WERI-Rb-1 (cell line): ENCODE measurements around the gene SDR42E1.

ENCODE experiments used
- DNase-seq: peaks from one replicate; pipeline ENCODE4 v3.0.0-alpha.2; 2020
- H3K27ac ChIP-seq: fragments of 250-450 bp; sonication (Bioruptor Pico); 2 replicates; pipeline ENCODE4 v1.5.1; 2020; ENCODE audit warnings: mild to moderate bottlenecking, moderate library complexity
- H3K27me3 ChIP-seq: fragments of 250-450 bp; sonication (Bioruptor Pico); 2 replicates; pipeline ENCODE4 v1.5.1; 2021; ENCODE audit warnings: mild to moderate bottlenecking, low read depth, moderate library complexity; ENCODE audit not compliant: insufficient read depth, severe bottlenecking
- H3K36me3 ChIP-seq: fragments of 250-450 bp; sonication (Bioruptor Pico); 2 replicates; pipeline ENCODE4 v1.5.1; 2020; ENCODE audit warnings: mild to moderate bottlenecking, moderate library complexity
- H3K4me3 ChIP-seq: 2 replicates; pipeline ENCODE4 v1.5.1; 2011; ENCODE audit warnings: low read depth, mild to moderate bottlenecking, control low read depth, low read length
- H3K9me3 ChIP-seq: fragments of 250-450 bp; sonication (Bioruptor Pico); 2 replicates; pipeline ENCODE4 v1.5.1; 2021; ENCODE audit warnings: mild to moderate bottlenecking, moderate library complexity; ENCODE audit not compliant: severe bottlenecking
- TF ChIP-seq, protein P1 (sequence below): IDR thresholded peaks from 2 replicates; pipeline ENCODE4 v1.5.1; 2011; ENCODE audit warnings: low read depth, mild to moderate bottlenecking, control low read depth, inconsistent platforms, low read length

Gene SDR42E1

DNA sequence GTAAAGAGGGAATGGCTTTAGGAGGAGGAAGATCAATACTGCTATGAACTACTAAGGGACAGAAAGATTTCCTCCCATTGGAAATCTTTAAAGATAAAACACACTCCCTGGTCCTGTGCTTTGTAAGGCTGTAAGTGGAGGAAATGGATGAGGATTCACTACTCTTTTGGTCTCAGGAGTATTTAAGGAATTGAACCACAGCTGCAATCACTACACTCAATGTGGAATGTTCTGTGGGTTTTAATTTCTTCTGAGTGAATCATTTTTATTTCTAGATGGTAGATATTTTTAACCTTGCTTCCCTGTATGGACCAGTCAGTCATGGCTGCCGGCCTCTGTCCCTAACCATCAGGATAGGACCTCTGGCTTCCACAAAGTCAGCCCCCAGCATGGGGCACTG lies 65.6 kb downstream of the SDR42E1 start:
- H3K36me3 ChIP-seq, result no peaks in the 10 kb centered on the region
- H3K4me3 ChIP-seq, result no peak overlapping the region
- H3K9me3 ChIP-seq, result no peaks in the 10 kb centered on the region
- TF ChIP-seq, protein P1, sequence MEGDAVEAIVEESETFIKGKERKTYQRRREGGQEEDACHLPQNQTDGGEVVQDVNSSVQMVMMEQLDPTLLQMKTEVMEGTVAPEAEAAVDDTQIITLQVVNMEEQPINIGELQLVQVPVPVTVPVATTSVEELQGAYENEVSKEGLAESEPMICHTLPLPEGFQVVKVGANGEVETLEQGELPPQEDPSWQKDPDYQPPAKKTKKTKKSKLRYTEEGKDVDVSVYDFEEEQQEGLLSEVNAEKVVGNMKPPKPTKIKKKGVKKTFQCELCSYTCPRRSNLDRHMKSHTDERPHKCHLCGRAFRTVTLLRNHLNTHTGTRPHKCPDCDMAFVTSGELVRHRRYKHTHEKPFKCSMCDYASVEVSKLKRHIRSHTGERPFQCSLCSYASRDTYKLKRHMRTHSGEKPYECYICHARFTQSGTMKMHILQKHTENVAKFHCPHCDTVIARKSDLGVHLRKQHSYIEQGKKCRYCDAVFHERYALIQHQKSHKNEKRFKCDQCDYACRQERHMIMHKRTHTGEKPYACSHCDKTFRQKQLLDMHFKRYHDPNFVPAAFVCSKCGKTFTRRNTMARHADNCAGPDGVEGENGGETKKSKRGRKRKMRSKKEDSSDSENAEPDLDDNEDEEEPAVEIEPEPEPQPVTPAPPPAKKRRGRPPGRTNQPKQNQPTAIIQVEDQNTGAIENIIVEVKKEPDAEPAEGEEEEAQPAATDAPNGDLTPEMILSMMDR, result no peak
- no peaks in the 10 kb centered on the region for H3K27me3 ChIP-seq
- H3K27ac ChIP-seq, result no peak overlapping the region
- DNase-seq, result no peak

DNA sequence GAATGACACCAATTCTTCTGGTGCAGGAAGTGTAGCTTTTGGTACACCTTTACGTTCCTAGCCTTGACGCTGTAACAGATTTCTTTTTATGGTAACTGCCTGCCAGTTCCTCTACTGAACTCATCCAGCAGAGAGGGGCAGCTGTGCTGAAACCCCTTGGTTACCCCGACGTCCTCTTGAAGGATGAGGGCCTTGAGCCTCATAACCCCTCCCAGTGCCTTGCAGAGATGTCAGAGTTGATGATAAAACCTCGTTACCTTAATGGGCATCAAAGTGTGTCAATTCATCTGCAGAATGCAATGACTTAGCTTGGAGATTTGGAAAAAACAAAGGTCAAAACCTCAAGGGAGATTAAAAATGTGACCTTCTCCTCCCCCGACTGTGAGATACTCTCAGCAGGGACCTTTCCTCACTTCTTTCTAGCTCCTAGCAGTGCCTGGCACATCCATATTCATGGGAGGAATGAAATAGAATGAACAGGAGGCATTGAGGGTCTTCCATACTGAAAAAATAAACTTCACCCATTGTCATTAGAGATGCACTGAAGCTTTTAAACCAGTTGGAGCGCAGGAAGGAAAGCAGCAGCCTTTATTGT lies 69.2 kb downstream of the SDR42E1 start:
- no peak overlapping the region for H3K4me3 ChIP-seq
- H3K27me3 ChIP-seq, result no peaks in the 10 kb centered on the region
- TF ChIP-seq, protein P1, result no peak
- 0 out of 2 replicates have a peak overlapping the region, but pooled peaks have one; percentile 27 for H3K27ac ChIP-seq
- peak; percentile 51 for DNase-seq
- H3K36me3 ChIP-seq, result no peaks in the 10 kb centered on the region
- H3K9me3 ChIP-seq, result no peaks in the 10 kb centered on the region

DNA sequence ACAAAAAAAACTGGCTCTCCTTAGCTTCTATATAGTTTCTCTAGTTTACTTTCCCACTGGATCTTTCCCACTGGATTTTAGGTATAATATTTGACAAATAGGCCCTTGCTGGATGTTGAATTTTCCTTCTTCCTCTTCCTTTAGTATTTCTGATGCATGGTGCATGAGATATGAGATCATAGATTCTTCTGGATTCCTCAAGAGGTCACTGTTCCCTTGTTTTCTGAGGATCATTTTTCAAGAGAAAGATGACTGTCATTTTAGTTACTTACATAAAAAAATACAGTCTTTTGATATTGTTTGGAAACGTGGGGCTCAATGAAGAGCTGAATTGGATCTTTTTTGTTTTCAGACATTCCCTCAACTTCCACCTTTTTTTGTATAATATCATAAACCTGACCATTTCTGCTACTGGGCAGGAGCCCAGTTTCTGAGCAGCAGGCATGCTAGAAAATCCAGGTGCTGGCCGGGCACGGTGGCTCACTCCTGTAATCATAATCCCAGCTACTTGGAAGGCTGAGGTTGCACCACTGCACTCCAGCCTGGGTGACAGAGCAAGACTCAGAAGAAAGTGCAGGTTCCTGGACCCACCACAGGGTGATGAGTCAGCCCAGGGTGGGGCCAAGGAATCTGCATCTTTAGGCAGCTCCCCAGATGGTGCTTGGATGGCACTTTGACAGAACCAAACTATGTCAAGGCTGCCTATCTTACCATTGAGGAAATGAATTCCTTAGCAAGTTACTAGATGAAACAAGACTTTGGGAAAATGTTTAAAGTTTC lies 70.3 kb downstream of the SDR42E1 start:
- no peak overlapping the region for H3K27ac ChIP-seq
- TF ChIP-seq, protein P1, result no peak
- H3K4me3 ChIP-seq, result no peak overlapping the region
- H3K27me3 ChIP-seq, result no peaks in the 10 kb centered on the region
- no peaks in the 10 kb centered on the region for H3K9me3 ChIP-seq
- no peaks in the 10 kb centered on the region for H3K36me3 ChIP-seq
- DNase-seq, result peak; percentile 21

DNA sequence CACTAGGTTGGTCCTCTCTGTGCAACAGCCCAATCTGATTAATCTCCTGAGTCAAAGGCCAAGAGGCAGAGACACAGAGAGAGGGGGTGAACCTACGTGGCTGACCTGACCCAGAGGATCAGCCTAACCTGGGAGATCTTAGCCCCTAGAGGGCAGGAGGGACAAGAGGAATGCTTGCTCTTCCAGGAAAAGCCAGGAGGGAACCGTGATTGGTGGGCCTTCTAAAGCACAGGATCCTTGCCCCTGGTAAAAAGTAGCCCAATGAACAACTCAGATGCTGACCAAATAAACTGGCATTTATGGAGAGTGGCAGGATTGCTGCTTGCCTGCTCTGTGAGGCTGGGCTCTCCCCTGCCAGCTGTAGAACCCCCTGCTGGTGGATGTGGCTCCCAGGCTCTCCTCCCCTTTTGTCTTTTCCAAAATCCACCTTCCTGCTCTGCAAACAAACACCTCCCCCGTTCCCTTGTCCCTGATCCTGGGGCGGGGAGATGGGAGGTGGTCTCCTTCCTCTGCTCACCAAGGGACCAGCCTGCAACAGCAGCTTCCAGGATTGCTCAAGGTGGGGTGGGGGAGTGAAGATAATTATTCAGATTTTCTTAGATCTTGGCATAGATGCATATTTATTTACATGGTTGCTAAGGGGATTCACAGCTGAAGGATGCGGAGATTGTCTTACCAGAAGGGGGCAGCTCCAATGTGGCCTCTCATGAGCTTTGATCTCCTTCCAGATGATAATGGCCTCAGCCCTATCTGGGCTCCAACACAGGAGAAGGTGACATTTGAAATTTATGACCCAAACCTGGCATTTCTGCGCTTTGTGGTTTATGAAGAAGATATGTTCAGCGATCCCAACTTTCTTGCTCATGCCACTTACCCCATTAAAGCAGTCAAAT lies 71.9 kb downstream of the SDR42E1 start:
- H3K36me3 ChIP-seq, result no peaks in the 10 kb centered on the region
- H3K4me3 ChIP-seq, result no peak overlapping the region
- no peaks in the 10 kb centered on the region for H3K27me3 ChIP-seq
- peak; percentile 7 for DNase-seq
- H3K9me3 ChIP-seq, result no peaks in the 10 kb centered on the region
- TF ChIP-seq, protein P1, result peak; percentile 18; the same call in 1 of the 2 replicates
- H3K27ac ChIP-seq, result no peak overlapping the region
